ENCODE measurements around the gene LRRN2.
"Not testable (repeated sequence)": the region's sequence is repeated elsewhere in the genome, so short reads cannot be mapped to it uniquely, and the experiment has no call there.

LRRN2 gene

GRCh38 chr1:204574016-204574864 lies 111.3 kb downstream of the LRRN2 start:
- no peak for DNase-seq (ENCODE audit: low spot score)

- no peak for DNase-seq (ENCODE audit: low spot score)
Observed at GRCh38 chr1:204572923-204573922, 112.3 kb downstream of the LRRN2 start.

DNA sequence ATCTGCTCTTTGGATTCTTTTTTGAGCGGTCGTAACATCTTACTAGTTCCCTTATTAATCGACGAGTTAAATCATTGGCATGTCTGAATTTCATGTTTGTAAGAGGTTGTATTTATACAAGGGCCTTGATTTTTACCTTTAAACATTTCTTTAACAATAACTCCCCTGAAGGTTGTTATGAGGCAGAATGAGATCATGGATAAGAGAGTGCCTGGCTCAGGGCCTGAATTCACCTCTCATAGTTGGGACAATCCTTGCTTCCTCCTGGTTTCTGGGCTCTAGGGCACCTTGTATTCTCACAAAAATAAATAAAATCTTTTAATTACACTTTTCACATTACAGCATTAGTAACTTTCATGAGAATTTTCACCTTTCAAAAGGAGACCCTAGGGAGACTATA lies 113.9 kb downstream of the LRRN2 start:
- no peak for DNase-seq (ENCODE audit: low spot score)

DNA sequence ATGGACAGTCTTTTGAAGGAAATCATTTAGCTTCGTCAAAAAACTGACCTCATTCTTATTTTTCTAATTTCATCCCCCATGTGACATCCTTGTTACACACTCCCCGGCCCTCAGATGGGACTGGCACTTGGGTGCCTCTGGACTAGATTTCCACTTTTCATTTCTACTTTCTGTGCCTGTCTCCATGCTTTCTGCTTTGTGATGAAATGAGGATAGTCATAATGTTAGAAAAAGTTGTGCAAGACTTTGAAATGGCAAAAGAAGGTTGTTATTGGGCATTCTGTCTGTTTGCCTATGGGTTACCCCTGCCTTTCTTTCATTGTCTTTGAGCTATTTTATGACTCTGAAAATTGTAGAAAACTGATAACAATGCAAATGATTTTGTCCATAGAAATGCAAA lies 114.4 kb downstream of the LRRN2 start:
- no peak for DNase-seq (ENCODE audit: low spot score)

- not testable (repeated sequence) for DNase-seq (ENCODE audit: low spot score)
Observed at GRCh38 chr1:204570021-204570420, 115.5 kb downstream of the LRRN2 start.

- no peak for DNase-seq (ENCODE audit: low spot score)
Observed at GRCh38 chr1:204569478-204569877, 116.1 kb downstream of the LRRN2 start.

- DNase-seq (ENCODE audit: low spot score) = no peak
Observed at GRCh38 chr1:204568576-204569315, 116.8 kb downstream of the LRRN2 start.

Measured in CD4-positive, alpha-beta T cell treated with Interleukin-2 at 100 ng/mL for 4 hours (primary cell).